PC-9 (cell line): Measurements from ENCODE around the gene PDHB. TPM values are rescaled to one million over a fixed set of nuclear protein-coding genes. Genes with fewer than 3 reads are reported as not detected.

Source experiments
- BruUV-seq: library from RNA; stranded (reverse); fragments of 400-500 nt; replicated peaks from 2 replicates; lab custom pipeline; 2021; lab: Mats Ljungman, UMichigan
- CTCF ChIA-PET: fragments of 300-600 bp; sonication (Branson Sonifier 250); formaldehyde crosslinking; loops from one replicate; lab custom pipeline; 2022; ENCODE audit warnings: antibody characterized with exemption; lab: Charles Lee
- POLR2A ChIA-PET: fragments of 300-600 bp; sonication (Branson Sonifier 250); formaldehyde crosslinking; loops from one replicate; lab custom pipeline; 2022; ENCODE audit warnings: antibody characterized with exemption; ENCODE audit not compliant: unreplicated experiment; lab: Charles Lee
- DNase-seq, 2 experiments: peaks; one replicate each; pipeline versions ENCODE4 v3.0.0 to v3.0.0-alpha.2; 2015 to 2022; ENCODE audit warnings: mixed read lengths in 1 of 2
- H2AFZ ChIP-seq: fragments of 200-600 bp; sonication (generic); 2 replicates; pipeline ENCODE4 v1.8.1; 2017; ENCODE audit warnings: antibody characterized with exemption
- H3F3A ChIP-seq: fragments of 200-600 bp; sonication (generic); 2 replicates; pipeline ENCODE4 v1.8.1; 2017; ENCODE audit warnings: antibody characterized with exemption, mild to moderate bottlenecking, low read depth; ENCODE audit not compliant: insufficient read depth
- H3K27ac ChIP-seq: fragments of 200-600 bp; sonication (generic); 2 replicates; pipeline ENCODE4 v1.6.1; 2016; ENCODE audit warnings: mixed run types
- H3K27me3 ChIP-seq: fragments of 200-600 bp; sonication (generic); 2 replicates; pipeline ENCODE4 v1.6.1; 2016; ENCODE audit warnings: low read depth, mixed run types; ENCODE audit not compliant: insufficient read depth
- H3K36me3 ChIP-seq: fragments of 200-600 bp; sonication (generic); 2 replicates; pipeline ENCODE4 v1.6.1; 2016; ENCODE audit warnings: low read depth, mixed run types
- H3K4me1 ChIP-seq: fragments of 200-600 bp; sonication (generic); replicated peaks from 2 replicates; pipeline ENCODE4 v1.6.1; 2016; ENCODE audit warnings: mixed run types; ENCODE audit not compliant: insufficient read depth
- H3K4me2 ChIP-seq: fragments of 200-600 bp; sonication (generic); 2 replicates; pipeline ENCODE4 v1.6.1; 2017; ENCODE audit warnings: mixed run types
- H3K4me3 ChIP-seq: fragments of 200-600 bp; sonication (generic); 2 replicates; pipeline ENCODE4 v1.6.1; 2016; ENCODE audit warnings: mixed run types
- H3K79me2 ChIP-seq: fragments of 200-600 bp; sonication (generic); 2 replicates; pipeline ENCODE4 v1.6.1; 2017; ENCODE audit warnings: low read depth, mixed run types
- H3K9me2 ChIP-seq: fragments of 200-600 bp; sonication (generic); 2 replicates; pipeline ENCODE4 v1.8.1; 2017; ENCODE audit warnings: mild to moderate bottlenecking; ENCODE audit not compliant: insufficient read depth
- H3K9me3 ChIP-seq: fragments of 200-600 bp; sonication (generic); 2 replicates; pipeline ENCODE4 v1.8.1; 2016; ENCODE audit warnings: low read depth; ENCODE audit not compliant: insufficient read depth
- H4K20me1 ChIP-seq: fragments of 200-600 bp; sonication (generic); 2 replicates; pipeline ENCODE4 v1.8.1; 2017; ENCODE audit not compliant: insufficient read depth
- CTCF ChIP-seq: fragments of 200-600 bp; sonication (generic); conservative IDR thresholded peaks from 2 replicates; pipeline ENCODE4 v1.6.1; 2017; ENCODE audit warnings: mixed run types, antibody characterized with exemption, mild to moderate bottlenecking, moderate library complexity
- EZH2 ChIP-seq: fragments of 200-600 bp; sonication (generic); IDR thresholded peaks from 2 replicates; pipeline ENCODE4 v1.8.0; 2017; ENCODE audit warnings: antibody characterized with exemption, low read depth
- intact Hi-C: fragments of 100-400 bp; cut with micrococcal nuclease; formaldehyde crosslinking; loops from one replicate; pipeline ENCODE4 v1.10.0; 2022; ENCODE audit not compliant: unreplicated experiment
- total RNA-seq: library from RNA; stranded (reverse); gene quantifications from 2 replicates; pipeline ENCODE4 v1.2.3, GENCODE V29; 2021

PDHB gene
- total RNA-seq, 1 experiment from 2014 or later: 69.8 TPM

- H3K79me2 ChIP-seq: no peaks in the 10 kb centered on the region
- no peak overlapping the region for H3K27ac ChIP-seq
- no peak for TF ChIP-seq EZH2
- no peak for TF ChIP-seq CTCF
- peaks cover 5% of the 10 kb centered on the region; the same call in 1 of the 2 replicates for H3K36me3 ChIP-seq
- H3K27me3 ChIP-seq: no peaks in the 10 kb centered on the region
- ChIA-PET POLR2A (no interaction called here), CTCF (interaction anchor here (0.6 kb wide), 1 partner anchor 98 kb away, joined by 7 read pairs; no protein-coding TSS in a partner anchor)
- BruUV-seq: no TSS peak
- no peak overlapping the region for H3K4me3 ChIP-seq
- H4K20me1 ChIP-seq: no peaks in the 10 kb centered on the region
- H3K4me2 ChIP-seq: no peak overlapping the region
- DNase-seq: no peak
- intact Hi-C loops: no loop called here
- H3F3A ChIP-seq: no peaks in the 10 kb centered on the region
- no peaks in the 10 kb centered on the region for H3K9me3 ChIP-seq
- H3K4me1 ChIP-seq: no peaks in the 10 kb centered on the region
- no peak overlapping the region for H2AFZ ChIP-seq
- no peaks in the 10 kb centered on the region for H3K9me2 ChIP-seq
Observed at GRCh38 chr3:58398669-58399333, 34.8 kb downstream of the PDHB start.

GRCh38 chr3:58394339-58394738 lies 39.3 kb downstream of the PDHB start:
- no TSS peak for BruUV-seq
- intact Hi-C loops: no loop called here
- TF ChIP-seq CTCF (no peak), EZH2 (no peak)
- H3K27ac ChIP-seq: no peak overlapping the region
- ChIA-PET CTCF (no interaction called here), POLR2A (no interaction called here)
- H3K9me2 ChIP-seq: no peaks in the 10 kb centered on the region
- H4K20me1 ChIP-seq: no peaks in the 10 kb centered on the region
- no peaks in the 10 kb centered on the region for H3K4me1 ChIP-seq
- no peak for DNase-seq
- no peaks in the 10 kb centered on the region for H3K9me3 ChIP-seq
- no peak overlapping the region for H2AFZ ChIP-seq
- no peaks in the 10 kb centered on the region for H3K79me2 ChIP-seq
- H3K27me3 ChIP-seq: no peaks in the 10 kb centered on the region
- no peak overlapping the region for H3K4me3 ChIP-seq
- H3F3A ChIP-seq: no peaks in the 10 kb centered on the region; the same call in 1 of the 2 replicates
- H3K4me2 ChIP-seq: no peak overlapping the region
- H3K36me3 ChIP-seq: peaks cover 5% of the 10 kb centered on the region; the same call in 1 of the 2 replicates

- Histone ChIP-seq H3K36me3 (peaks cover 4% of the 10 kb centered on the region; the same call in 1 of the 2 replicates), H2AFZ (no peak overlapping the region), H3F3A (peaks cover 4% of the 10 kb centered on the region), H4K20me1 (no peaks in the 10 kb centered on the region), H3K4me1 (no peaks in the 10 kb centered on the region), H3K27me3 (no peaks in the 10 kb centered on the region), H3K4me2 (no peak overlapping the region), H3K9me2 (no peaks in the 10 kb centered on the region), H3K9me3 (no peaks in the 10 kb centered on the region), H3K27ac (no peak overlapping the region), H3K4me3 (no peak overlapping the region), H3K79me2 (no peaks in the 10 kb centered on the region)
- no peak for DNase-seq
- TF ChIP-seq CTCF (no peak), EZH2 (no peak)
- BruUV-seq: no TSS peak
- intact Hi-C loops: no loop called here
- ChIA-PET CTCF (interaction anchor here (0.5 kb wide), 1 partner anchor 96 kb away, joined by 4 read pairs; no protein-coding TSS in a partner anchor), POLR2A (no interaction called here)
Observed at GRCh38 chr3:58392181-58392580, 41.5 kb downstream of the PDHB start.
